ENCODE data around the gene NNAT. TPM values are rescaled to one million over a fixed set of nuclear protein-coding genes. Genes with fewer than 3 reads are reported as not detected.

Gene NNAT
- total RNA-seq, 1 donor from 2014 or later, result 0.40 TPM

DNA sequence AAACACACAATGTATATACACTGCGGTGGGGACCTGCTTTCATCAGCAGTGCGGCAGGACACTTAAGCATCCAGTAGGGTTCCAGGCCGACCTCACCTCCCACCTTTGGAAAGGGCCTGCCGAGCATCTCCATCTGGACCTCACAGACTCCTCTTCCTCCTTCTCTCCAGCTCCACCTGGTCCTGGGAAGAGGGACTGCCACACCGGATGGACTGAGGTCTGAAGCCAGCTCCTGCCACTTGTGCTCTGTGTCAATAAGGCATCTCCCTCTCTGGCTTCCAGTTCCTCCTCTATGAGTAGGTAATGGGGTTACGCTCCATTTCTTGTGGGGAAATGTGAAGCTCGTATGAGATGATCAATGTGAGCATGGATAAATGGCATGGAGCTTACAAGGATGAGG is 19.1 kb upstream of the NNAT start:
- H3K27me3 Mint-ChIP-seq, result no peaks in the 10 kb centered on the region
- CTCF ChIA-PET, result interaction anchor here (0.6 kb wide), 1 partner anchor 977 kb away, joined by 3 read pairs; no protein-coding TSS in a partner anchor
- POLR2A ChIA-PET, result no interaction called here
- H3K4me3 Mint-ChIP-seq, result no peak overlapping the region
- no peak overlapping the region for H3K27ac Mint-ChIP-seq
- H3K36me3 Mint-ChIP-seq (ENCODE audit: low read depth), result peaks cover 12% of the 10 kb centered on the region
- TF ChIP-seq, protein P1, sequence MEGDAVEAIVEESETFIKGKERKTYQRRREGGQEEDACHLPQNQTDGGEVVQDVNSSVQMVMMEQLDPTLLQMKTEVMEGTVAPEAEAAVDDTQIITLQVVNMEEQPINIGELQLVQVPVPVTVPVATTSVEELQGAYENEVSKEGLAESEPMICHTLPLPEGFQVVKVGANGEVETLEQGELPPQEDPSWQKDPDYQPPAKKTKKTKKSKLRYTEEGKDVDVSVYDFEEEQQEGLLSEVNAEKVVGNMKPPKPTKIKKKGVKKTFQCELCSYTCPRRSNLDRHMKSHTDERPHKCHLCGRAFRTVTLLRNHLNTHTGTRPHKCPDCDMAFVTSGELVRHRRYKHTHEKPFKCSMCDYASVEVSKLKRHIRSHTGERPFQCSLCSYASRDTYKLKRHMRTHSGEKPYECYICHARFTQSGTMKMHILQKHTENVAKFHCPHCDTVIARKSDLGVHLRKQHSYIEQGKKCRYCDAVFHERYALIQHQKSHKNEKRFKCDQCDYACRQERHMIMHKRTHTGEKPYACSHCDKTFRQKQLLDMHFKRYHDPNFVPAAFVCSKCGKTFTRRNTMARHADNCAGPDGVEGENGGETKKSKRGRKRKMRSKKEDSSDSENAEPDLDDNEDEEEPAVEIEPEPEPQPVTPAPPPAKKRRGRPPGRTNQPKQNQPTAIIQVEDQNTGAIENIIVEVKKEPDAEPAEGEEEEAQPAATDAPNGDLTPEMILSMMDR (IDR thresholded peaks at IDR 0.05), result no peak
- no peaks in the 10 kb centered on the region for H3K9me3 Mint-ChIP-seq
- ATAC-seq (ENCODE audit: low read depth), result no peak
- H3K4me1 Mint-ChIP-seq, result peaks cover 2% of the 10 kb centered on the region
- intact Hi-C loops (cut with micrococcal nuclease), result no loop called here
- no peak for DNase-seq

DNA sequence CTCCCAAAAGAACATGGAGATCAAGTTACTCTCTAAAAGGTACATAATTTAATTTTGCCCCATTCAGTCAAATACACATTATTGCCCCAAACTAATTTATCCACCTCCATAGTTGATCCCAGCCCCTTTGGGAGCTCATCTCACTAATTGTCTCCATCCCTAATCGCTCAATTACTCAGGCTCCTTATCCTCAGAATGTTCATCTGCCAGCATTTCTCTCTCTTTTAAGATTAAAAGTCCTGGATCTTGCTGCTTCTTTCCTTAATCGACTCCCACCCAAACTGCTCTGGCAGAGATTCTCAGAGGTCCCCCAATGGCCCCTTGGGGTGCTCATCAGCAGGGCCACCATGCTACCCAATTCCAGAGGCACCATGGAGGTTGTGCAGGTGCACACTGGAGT is 18.4 kb upstream of the NNAT start:
- no peaks in the 10 kb centered on the region for H3K9me3 Mint-ChIP-seq
- intact Hi-C loops (cut with micrococcal nuclease), result no loop called here
- peaks cover 2% of the 10 kb centered on the region for H3K4me1 Mint-ChIP-seq
- H3K27ac Mint-ChIP-seq, result no peak overlapping the region
- H3K27me3 Mint-ChIP-seq, result no peaks in the 10 kb centered on the region
- TF ChIP-seq, protein P1 (IDR thresholded peaks at IDR 0.05), result no peak
- CTCF ChIA-PET, result interaction anchor here (0.6 kb wide), 1 partner anchor 978 kb away, joined by 3 read pairs; no protein-coding TSS in a partner anchor
- DNase-seq, result no peak
- POLR2A ChIA-PET, result no interaction called here
- no peak overlapping the region for H3K4me3 Mint-ChIP-seq
- ATAC-seq (ENCODE audit: low read depth), result no peak
- H3K36me3 Mint-ChIP-seq (ENCODE audit: low read depth), result peaks cover 11% of the 10 kb centered on the region

DNA sequence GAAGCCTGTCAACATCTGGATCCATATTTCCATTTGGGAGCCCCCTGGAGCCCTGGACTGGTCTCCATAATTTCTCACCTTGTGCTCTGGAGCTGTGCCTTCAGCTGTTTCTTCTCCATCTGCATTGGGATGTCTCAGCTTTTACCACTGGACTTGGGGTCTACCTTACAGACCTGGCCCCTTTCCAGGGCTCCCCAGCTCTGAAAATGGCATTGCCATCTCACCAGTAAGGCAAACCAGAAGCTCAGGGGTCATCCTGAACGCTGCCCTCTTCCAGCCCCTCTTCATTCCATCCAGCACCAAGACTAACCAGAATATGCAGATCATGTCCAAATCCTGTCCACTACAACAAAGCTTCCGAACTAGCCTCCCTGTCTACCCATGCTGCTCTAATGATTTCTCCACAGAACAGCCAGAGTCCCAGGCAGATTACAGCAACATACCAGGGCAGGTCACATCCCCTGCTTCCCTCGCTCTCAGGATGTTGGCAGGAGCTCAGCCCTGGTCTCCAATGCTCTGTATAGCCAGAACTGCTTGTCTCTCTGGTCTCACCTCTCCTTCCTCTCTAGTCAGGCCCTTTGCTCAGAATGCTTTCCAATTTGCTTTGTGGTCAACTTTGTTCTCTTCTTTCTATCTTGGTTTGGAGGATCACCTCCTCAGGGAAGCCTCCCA is 17.7 kb upstream of the NNAT start:
- H3K4me3 Mint-ChIP-seq, result no peak overlapping the region
- no peaks in the 10 kb centered on the region for H3K27me3 Mint-ChIP-seq
- intact Hi-C loops (cut with micrococcal nuclease), result no loop called here
- H3K4me1 Mint-ChIP-seq, result peaks cover 2% of the 10 kb centered on the region
- TF ChIP-seq, protein P1 (IDR thresholded peaks at IDR 0.05), result no peak
- DNase-seq (no peak), ATAC-seq (ENCODE audit: low read depth) (no peak)
- ChIA-PET POLR2A (no interaction called here), CTCF (no interaction called here)
- no peaks in the 10 kb centered on the region for H3K9me3 Mint-ChIP-seq
- H3K27ac Mint-ChIP-seq, result no peak overlapping the region
- H3K36me3 Mint-ChIP-seq (ENCODE audit: low read depth), result peaks cover 9% of the 10 kb centered on the region

DNA sequence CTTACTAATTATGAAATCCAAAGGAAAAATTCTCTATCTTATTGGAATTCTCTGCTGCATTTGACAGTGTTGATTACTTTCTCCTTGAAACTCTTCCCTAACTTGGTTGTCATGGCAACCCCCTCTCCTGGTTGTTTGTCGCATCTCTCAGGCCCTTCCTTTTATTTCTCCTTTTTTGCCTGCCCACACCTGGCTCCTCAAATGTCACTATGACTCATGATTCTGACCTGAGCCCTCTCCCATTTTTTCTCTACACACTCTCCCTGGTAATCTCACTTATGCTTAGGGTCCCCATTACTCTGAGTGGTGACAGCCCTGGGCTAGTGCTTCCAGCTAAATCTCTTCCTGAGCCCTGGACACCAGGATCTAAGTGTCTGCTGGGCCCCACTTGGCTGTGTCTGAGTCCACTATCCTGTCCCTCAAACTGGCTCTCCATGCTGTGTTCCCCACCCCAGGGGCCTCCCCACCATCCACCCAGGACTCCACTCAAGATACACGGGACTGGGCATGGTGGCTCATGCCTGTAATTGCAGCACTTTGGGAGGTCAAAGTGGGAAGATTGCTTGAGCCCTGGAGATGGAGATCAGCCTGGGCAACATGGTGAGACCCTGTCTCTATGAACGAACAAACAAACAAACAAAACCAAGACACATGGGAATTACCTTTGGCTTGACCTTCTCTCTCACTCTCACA is 16.5 kb upstream of the NNAT start:
- peaks cover 6% of the 10 kb centered on the region for H3K36me3 Mint-ChIP-seq (ENCODE audit: low read depth)
- no peak overlapping the region for H3K27ac Mint-ChIP-seq
- ChIA-PET CTCF (no interaction called here), POLR2A (no interaction called here)
- no peaks in the 10 kb centered on the region for H3K9me3 Mint-ChIP-seq
- no peaks in the 10 kb centered on the region for H3K27me3 Mint-ChIP-seq
- peaks cover 5% of the 10 kb centered on the region for H3K4me1 Mint-ChIP-seq
- intact Hi-C loops (cut with micrococcal nuclease), result no loop called here
- ATAC-seq (ENCODE audit: low read depth), result no peak
- no peak for DNase-seq
- TF ChIP-seq, protein P1 (IDR thresholded peaks at IDR 0.05), result no peak
- no peak overlapping the region for H3K4me3 Mint-ChIP-seq

Data from activated B cell treated with CpG ODN at 0.5 μM for 24 hours (primary cell).